Suprapubic skin (tissue), 4 donors: ENCODE results near the gene ZNF175. TPM values are rescaled to one million over a fixed set of nuclear protein-coding genes. Genes with fewer than 3 reads are reported as not detected.

Experiments
- DNase-seq, 2 donors: peaks; one replicate each; pipeline ENCODE4 v3.0.0-alpha.2; 2019; ENCODE audit warnings: low spot score in 2 of 2
- H3K27ac ChIP-seq: fragments of 200-600 bp; sonication (generic); one replicate; pipeline ENCODE4 v1.5.1; 2019
- H3K27me3 ChIP-seq: fragments of 200-600 bp; sonication (generic); one replicate; pipeline ENCODE4 v1.5.1; 2019
- H3K36me3 ChIP-seq: fragments of 200-600 bp; sonication (generic); one replicate; pipeline ENCODE4 v1.5.1; 2019
- H3K4me1 ChIP-seq: fragments of 200-600 bp; sonication (generic); one replicate; pipeline ENCODE4 v1.5.1; 2019
- H3K4me3 ChIP-seq: fragments of 200-600 bp; sonication (generic); one replicate; pipeline ENCODE4 v1.5.1; 2019; ENCODE audit warnings: mild to moderate bottlenecking
- H3K9me3 ChIP-seq: fragments of 200-600 bp; sonication (generic); one replicate; pipeline ENCODE4 v1.5.1; 2019
- EP300 ChIP-seq: sonication (generic); formaldehyde crosslinking; IDR thresholded peaks from one replicate; pipeline ENCODE4 v1.6.1; 2017; ENCODE audit warnings: antibody characterized with exemption
- POLR2A ChIP-seq, 2 donors: fragments of 450-650 bp; IDR thresholded peaks; one replicate each; pipeline ENCODE4 v1.6.1; 2017; ENCODE audit warnings: antibody characterized with exemption in 2 of 2, mild to moderate bottlenecking in 2 of 2, moderate library complexity in 2 of 2
- POLR2AphosphoS5 ChIP-seq, 3 donors: sonication (generic); formaldehyde crosslinking; IDR thresholded peaks; one replicate each; pipeline ENCODE4 v1.6.1; 2017; ENCODE audit warnings: antibody characterized with exemption in 3 of 3
- WGBS: methylation state at CpG from one replicate; pipeline ENCODE4 v1.1.5; 2018; 5-methylcytosine and 5-hydroxymethylcytosine counted together
- total RNA-seq, 4 donors: library from RNA; depleted of rRNA; stranded (reverse); fragments of >200 nt; gene quantifications; one replicate each; pipeline ENCODE4 v1.1.0, GENCODE V29; 2016
- TF ChIP-seq, protein P1 (sequence below), 2 donors: fragments of 200-600 bp in 1 of 2; fragments of 450-650 bp in 1 of 2; sonication (generic) in 1 of 2; IDR thresholded peaks; one replicate each; pipeline ENCODE4 v1.5.1; 2016 to 2019; ENCODE audit warnings: antibody characterized with exemption in 2 of 2, mild to moderate bottlenecking in 1 of 2, moderate library complexity in 1 of 2

Gene ZNF175
- total RNA-seq, 4 donors from 2014 or later, result 2.0 to 12.1 (median 5.1) TPM

DNA sequence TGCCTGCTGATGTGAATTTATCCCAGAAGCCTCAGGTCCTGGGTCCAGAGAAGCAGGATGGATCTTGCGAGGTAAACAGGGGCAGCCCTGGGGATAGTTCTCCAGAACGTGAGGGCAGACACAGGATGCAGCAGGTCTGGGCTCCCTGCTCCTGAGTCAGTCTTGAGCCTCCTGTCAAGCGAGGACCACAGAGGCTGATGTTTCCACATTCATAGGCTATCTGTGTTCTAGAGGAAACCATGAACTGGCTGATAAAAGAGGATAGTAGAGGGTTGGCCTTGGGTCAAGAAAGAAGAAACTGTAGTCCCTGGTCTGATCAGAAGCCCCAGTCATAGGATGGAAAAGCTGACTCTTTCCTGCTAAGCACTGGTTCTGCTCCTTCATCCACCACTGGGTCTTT lies 2.2 kb downstream of the ZNF175 start:
- Histone ChIP-seq H3K36me3 (peaks cover 9% of the 10 kb centered on the region), H3K27me3 (no peaks in the 10 kb centered on the region), H3K9me3 (no peaks in the 10 kb centered on the region), H3K27ac (no peak overlapping the region), H3K4me3 (no peak overlapping the region), H3K4me1 (peaks cover 19% of the 10 kb centered on the region)
- no peak for TF ChIP-seq EP300
- TF ChIP-seq POLR2A (IDR thresholded peaks at IDR 0.05), result no peak
- no peak for DNase-seq
- 93% methylated on average over 3 of the region's 3 CpGs for WGBS

DNA sequence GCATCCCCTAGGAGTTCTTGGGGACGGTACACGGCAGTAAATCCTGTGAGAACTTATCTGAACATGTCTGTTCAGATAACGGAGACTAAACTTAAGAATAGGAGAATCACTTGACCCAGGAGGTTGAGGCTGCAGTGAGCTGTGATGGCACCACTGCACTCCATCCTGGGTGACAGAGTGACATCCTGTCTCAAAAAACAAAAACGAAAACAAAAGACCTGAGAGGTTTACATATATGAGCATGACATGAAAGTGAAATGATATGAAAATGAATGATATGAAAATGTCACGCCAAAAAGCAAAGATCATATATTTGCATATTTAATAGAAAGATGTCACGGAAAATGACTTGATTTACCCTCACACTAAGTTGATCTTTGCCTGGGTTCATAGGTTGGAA lies 5.8 kb downstream of the ZNF175 start:
- no peak for DNase-seq
- Histone ChIP-seq H3K27ac (no peak overlapping the region), H3K4me1 (peaks cover 13% of the 10 kb centered on the region), H3K36me3 (peaks cover 28% of the 10 kb centered on the region), H3K4me3 (no peak overlapping the region), H3K27me3 (no peaks in the 10 kb centered on the region), H3K9me3 (no peaks in the 10 kb centered on the region)
- TF ChIP-seq, protein P1, sequence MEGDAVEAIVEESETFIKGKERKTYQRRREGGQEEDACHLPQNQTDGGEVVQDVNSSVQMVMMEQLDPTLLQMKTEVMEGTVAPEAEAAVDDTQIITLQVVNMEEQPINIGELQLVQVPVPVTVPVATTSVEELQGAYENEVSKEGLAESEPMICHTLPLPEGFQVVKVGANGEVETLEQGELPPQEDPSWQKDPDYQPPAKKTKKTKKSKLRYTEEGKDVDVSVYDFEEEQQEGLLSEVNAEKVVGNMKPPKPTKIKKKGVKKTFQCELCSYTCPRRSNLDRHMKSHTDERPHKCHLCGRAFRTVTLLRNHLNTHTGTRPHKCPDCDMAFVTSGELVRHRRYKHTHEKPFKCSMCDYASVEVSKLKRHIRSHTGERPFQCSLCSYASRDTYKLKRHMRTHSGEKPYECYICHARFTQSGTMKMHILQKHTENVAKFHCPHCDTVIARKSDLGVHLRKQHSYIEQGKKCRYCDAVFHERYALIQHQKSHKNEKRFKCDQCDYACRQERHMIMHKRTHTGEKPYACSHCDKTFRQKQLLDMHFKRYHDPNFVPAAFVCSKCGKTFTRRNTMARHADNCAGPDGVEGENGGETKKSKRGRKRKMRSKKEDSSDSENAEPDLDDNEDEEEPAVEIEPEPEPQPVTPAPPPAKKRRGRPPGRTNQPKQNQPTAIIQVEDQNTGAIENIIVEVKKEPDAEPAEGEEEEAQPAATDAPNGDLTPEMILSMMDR (IDR thresholded peaks at IDR 0.05), result no peak
- TF ChIP-seq POLR2AphosphoS5 (IDR thresholded peaks at IDR 0.05), result no peak
- TF ChIP-seq POLR2A (IDR thresholded peaks at IDR 0.05), result no peak
- TF ChIP-seq EP300, result no peak
- WGBS, result 90% methylated on average over 6 of the region's 6 CpGs

DNA sequence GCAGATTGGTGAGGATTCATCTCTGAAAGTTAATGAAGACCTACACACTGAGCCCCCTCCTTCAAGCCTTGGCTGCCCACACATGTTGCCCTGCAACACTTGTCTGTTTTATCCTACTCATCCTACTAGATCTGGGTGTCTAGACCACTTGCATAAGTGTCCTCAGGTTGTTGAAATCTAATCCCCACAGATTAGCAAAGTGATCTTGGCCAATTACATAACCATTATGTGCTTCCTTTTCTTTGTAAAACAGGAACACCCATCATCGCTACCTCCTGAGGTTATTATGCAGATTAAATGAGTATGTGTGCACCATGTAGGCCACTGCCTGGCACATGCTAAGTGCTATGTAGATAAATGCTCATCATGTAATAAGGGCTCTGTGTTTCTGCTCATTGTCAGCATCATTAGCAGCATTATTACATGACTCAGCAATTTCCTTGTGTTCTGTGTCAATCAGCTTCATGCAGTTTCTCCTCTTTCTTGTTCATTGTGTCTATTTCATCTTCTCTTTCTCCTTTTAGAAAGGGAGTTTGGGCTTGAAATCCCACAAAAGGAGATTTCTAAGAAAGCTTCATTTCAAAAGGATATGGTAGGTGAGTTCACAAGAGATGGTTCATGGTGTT lies 15.1 kb downstream of the ZNF175 start:
- no peaks in the 10 kb centered on the region for H3K4me1 ChIP-seq

DNA sequence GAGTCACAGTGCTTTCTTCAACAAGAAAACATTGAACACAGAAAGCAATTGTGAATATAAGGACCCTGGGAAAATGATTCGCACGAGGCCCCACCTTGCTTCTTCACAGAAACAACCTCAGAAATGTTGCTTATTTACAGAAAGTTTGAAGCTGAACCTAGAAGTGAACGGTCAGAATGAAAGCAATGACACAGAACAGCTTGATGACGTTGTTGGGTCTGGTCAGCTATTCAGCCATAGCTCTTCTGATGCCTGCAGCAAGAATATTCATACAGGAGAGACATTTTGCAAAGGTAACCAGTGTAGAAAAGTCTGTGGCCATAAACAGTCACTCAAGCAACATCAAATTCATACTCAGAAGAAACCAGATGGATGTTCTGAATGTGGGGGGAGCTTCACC lies 15.7 kb downstream of the ZNF175 start:
- WGBS, result 98% methylated on average over 4 of the region's 4 CpGs
- H3K36me3 ChIP-seq, result peaks cover 46% of the 10 kb centered on the region

More for the DNA sequence above, 15.1 kb downstream of the ZNF175 start:
- H3K27me3 ChIP-seq, result no peaks in the 10 kb centered on the region
- peaks cover 52% of the 10 kb centered on the region for H3K36me3 ChIP-seq
- TF ChIP-seq, protein P1 (IDR thresholded peaks at IDR 0.05), result no peak
- TF ChIP-seq POLR2A (IDR thresholded peaks at IDR 0.05) (no peak), EP300 (no peak), POLR2AphosphoS5 (IDR thresholded peaks at IDR 0.05) (no peak)
- H3K9me3 ChIP-seq, result peaks cover 19% of the 10 kb centered on the region
- 86% methylated on average over 1 of the region's 1 CpG for WGBS
- H3K4me3 ChIP-seq, result no peak overlapping the region
- no peak overlapping the region for H3K27ac ChIP-seq
- DNase-seq, result no peak

DNA sequence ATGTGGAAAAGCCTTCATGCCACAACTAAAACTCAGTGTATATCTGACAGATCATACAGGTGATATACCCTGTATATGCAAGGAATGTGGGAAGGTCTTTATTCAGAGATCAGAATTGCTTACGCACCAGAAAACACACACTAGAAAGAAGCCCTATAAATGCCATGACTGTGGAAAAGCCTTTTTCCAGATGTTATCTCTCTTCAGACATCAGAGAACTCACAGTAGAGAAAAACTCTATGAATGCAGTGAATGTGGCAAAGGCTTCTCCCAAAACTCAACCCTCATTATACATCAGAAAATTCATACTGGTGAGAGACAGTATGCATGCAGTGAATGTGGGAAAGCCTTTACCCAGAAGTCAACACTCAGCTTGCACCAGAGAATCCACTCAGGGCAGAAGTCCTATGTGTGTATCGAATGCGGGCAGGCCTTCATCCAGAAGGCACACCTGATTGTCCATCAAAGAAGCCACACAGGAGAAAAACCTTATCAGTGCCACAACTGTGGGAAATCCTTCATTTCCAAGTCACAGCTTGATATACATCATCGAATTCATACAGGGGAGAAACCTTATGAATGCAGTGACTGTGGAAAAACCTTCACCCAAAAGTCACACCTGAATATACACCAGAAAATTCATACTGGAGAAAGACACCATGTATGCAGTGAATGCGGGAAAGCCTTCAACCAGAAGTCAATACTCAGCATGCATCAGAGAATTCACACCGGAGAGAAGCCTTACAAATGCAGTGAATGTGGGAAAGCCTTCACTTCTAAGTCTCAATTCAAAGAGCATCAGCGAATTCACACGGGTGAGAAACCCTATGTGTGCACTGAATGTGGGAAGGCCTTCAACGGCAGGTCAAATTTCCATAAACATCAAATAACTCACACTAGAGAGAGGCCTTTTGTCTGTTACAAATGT lies 16.4 kb downstream of the ZNF175 start:
- peaks cover 39% of the 10 kb centered on the region for H3K36me3 ChIP-seq
- H3K4me3 ChIP-seq, result no peak overlapping the region
- no peaks in the 10 kb centered on the region for H3K27me3 ChIP-seq
- H3K4me1 ChIP-seq, result no peaks in the 10 kb centered on the region
- 96% methylated on average over 9 of the region's 9 CpGs for WGBS
- DNase-seq, result no peak
- H3K27ac ChIP-seq, result no peak overlapping the region
- H3K9me3 ChIP-seq, result peaks cover 19% of the 10 kb centered on the region
- TF ChIP-seq POLR2AphosphoS5 (IDR thresholded peaks at IDR 0.05) (no peak), POLR2A (IDR thresholded peaks at IDR 0.05) (no peak), EP300 (no peak)
- TF ChIP-seq, protein P1 (IDR thresholded peaks at IDR 0.05), result no peak

More for the DNA sequence above, 15.7 kb downstream of the ZNF175 start:
- peaks cover 19% of the 10 kb centered on the region for H3K9me3 ChIP-seq
- no peaks in the 10 kb centered on the region for H3K27me3 ChIP-seq
- H3K4me3 ChIP-seq, result no peak overlapping the region
- H3K4me1 ChIP-seq, result no peaks in the 10 kb centered on the region
- no peak for DNase-seq
- no peak for TF ChIP-seq POLR2AphosphoS5 (IDR thresholded peaks at IDR 0.05)
- no peak for TF ChIP-seq POLR2A (IDR thresholded peaks at IDR 0.05)
- TF ChIP-seq, protein P1 (IDR thresholded peaks at IDR 0.05), result no peak
- no peak for TF ChIP-seq EP300
- H3K27ac ChIP-seq, result no peak overlapping the region
